H1 (cell line): ENCODE results near the gene IER5.
"Not testable (repeated sequence)": the region's sequence is repeated elsewhere in the genome, so short reads cannot be mapped to it uniquely, and the experiment has no call there.

Experiments
- EP300 ChIP-seq, 2 experiments: IDR thresholded peaks; 1 replicate in 1 of 2; 2 replicates in 1 of 2; pipeline ENCODE4 v1.6.1; 2011 to 2012; ENCODE audit warnings: low read depth in 2 of 2, low read length in 2 of 2, mild to moderate bottlenecking in 2 of 2, borderline replicate concordance in 1 of 2, inconsistent platforms in 1 of 2, moderate library complexity in 1 of 2
- POLR2A ChIP-seq, 2 experiments: IDR thresholded peaks; 1 replicate in 1 of 2; 2 replicates in 1 of 2; pipeline ENCODE4 v1.6.1; 2011; ENCODE audit warnings: low read depth in 2 of 2, low read length in 2 of 2, mild to moderate bottlenecking in 2 of 2; ENCODE audit errors: control extremely low read depth in 1 of 2
- TF ChIP-seq, protein P1 (sequence below), 3 experiments: IDR thresholded peaks; 1 replicate in 2 of 3; 2 replicates in 1 of 3; pipeline versions ENCODE4 v1.5.1 to v1.6.1; 2011; ENCODE audit warnings: low read length in 3 of 3, mild to moderate bottlenecking in 3 of 3, inconsistent platforms in 2 of 3, low read depth in 1 of 3, moderate library complexity in 1 of 3; ENCODE audit not compliant: insufficient read depth in 1 of 3; ENCODE audit errors: control extremely low read depth in 1 of 3

DNA sequence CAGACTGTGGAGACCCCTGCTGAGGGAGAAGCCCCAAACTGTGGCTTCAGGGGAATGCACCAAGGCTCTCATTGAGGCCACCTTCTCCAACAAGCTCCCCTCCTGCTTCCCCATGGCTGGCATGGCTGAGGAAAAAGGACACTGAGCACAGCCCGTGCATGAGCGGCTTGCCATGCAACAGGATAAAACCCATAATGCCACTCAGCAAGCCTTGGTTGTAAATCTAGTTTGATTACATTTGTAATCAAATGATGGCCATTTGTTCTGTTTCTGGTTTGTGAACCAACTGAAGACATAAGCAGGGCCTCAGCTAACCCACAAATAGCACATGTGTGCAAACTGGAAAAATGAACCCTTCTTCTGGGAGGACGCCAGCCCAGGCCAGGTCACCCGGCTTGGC is 27.6 kb upstream of the IER5 start:
- not testable (repeated sequence) for TF ChIP-seq POLR2A (IDR thresholded peaks at IDR 0.05; ENCODE audit: control extremely low read depth in 1 of 2, low read depth in 2 of 2, low read length in 2 of 2); EP300 (IDR thresholded peaks at IDR 0.05; ENCODE audit: borderline replicate concordance in 1 of 2, low read depth in 2 of 2, low read length in 2 of 2)
- TF ChIP-seq, protein P1, sequence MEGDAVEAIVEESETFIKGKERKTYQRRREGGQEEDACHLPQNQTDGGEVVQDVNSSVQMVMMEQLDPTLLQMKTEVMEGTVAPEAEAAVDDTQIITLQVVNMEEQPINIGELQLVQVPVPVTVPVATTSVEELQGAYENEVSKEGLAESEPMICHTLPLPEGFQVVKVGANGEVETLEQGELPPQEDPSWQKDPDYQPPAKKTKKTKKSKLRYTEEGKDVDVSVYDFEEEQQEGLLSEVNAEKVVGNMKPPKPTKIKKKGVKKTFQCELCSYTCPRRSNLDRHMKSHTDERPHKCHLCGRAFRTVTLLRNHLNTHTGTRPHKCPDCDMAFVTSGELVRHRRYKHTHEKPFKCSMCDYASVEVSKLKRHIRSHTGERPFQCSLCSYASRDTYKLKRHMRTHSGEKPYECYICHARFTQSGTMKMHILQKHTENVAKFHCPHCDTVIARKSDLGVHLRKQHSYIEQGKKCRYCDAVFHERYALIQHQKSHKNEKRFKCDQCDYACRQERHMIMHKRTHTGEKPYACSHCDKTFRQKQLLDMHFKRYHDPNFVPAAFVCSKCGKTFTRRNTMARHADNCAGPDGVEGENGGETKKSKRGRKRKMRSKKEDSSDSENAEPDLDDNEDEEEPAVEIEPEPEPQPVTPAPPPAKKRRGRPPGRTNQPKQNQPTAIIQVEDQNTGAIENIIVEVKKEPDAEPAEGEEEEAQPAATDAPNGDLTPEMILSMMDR (IDR thresholded peaks at IDR 0.05; ENCODE audit: control extremely low read depth in 1 of 3, insufficient read depth in 1 of 3, low read depth in 1 of 3, low read length in 3 of 3), result not testable (repeated sequence)
